IPS-18c (cell line): Measurements from ENCODE around the gene ARL17A.
"Not testable (repeated sequence)": the region's sequence is repeated elsewhere in the genome, so short reads cannot be mapped to it uniquely, and the experiment has no call there.

Source experiments
- H3K4me3 ChIP-seq: 2 replicates; pipeline ENCODE4 v1.7.0; 2013; ENCODE audit warnings: low read depth, mild to moderate bottlenecking, low read length, moderate library complexity; ENCODE audit not compliant: insufficient read depth
- H3K9me3 ChIP-seq: one replicate; pipeline ENCODE4 v1.6.1; 2013; ENCODE audit warnings: mild to moderate bottlenecking, low read length, moderate library complexity; ENCODE audit not compliant: control insufficient read depth, insufficient read depth

The ARL17A gene

DNA sequence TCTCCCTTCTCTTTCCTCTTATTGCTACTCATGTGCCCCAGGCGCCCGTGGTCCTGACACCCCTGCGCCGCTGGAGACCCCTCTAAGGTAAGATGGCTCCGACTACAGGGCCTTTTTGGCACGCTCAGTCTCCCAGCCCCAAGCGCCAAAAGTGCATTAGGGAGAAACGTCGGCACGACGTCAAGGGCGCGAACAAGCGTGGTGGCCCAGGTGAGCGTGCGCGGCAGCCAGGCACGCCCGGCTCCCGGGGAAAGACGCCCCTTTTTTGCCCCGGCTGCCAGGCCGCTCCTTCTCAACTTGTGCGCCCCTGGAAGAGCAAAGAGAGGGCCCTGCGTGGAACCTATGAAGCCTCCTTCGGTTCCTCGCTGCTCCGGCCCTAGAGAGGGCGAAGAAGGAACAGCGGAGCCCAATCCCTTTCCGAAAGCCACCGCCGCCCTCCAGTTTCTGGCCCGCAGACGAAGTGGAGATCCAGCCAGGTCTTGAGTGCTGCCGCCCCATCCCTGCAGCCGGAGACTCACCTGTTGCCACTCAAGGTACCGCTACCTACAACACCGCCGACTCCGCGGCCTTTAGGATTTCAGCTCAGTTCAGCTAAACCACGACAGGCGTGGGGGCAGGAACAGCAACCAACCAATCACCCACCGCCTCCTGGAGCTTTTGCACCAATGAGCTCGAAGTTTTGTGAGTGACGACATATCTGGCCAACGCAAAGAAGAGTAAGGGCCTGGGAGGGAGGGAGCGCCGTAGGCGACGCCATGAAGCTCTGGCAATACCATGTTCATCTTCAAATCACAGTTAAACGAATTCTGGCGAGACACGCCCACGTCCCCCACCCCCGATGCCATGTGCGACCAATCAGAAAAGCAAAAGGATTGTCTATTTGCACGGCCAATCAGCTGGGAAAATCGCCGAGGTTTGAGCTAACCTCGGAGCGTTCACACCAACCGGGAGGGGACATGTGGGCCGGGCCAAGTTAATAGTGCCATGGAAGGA lies at the start of gene ARL17A:
Gene ARL17A, minus strand, starts transcription at position 609 of the 993 bp plus-strand sequence. CDS start 3,369 bp downstream, outside the sequence.
- not testable (repeated sequence) for H3K4me3 ChIP-seq, H3K9me3 ChIP-seq

DNA sequence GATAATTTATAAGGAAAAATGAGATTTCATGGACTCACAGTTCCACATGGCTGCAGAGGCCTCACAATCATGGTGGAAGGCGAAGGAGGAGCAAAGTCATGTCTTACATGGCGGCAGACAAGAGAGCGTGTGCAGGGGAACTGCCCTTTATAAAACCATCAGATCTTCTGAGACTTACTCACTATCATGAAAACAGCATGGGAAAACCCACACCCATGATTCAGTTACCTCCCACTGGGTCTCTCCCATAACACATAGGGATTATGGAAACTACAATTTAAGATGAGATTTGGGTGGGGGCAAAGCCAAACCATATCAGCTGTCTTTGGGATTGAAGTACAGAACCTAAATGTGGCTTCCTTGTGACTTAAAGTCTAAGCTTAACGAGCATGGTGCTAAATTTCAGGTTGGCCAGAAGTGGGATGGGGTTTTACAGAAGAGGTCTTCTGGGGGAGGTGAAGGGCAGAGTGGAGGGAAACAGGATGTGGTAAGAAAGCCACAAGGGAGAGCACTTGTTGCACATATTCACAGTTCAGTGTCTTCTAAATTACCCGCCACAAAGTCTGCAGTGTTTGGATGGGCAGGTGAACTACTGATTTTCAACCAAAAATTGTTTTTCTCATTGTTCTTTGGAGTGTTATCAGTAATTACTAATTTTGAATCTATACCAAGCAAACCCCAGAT lies 49.4 kb upstream of the ARL17A start:
- H3K4me3 ChIP-seq, H3K9me3 ChIP-seq: not testable (repeated sequence)

DNA sequence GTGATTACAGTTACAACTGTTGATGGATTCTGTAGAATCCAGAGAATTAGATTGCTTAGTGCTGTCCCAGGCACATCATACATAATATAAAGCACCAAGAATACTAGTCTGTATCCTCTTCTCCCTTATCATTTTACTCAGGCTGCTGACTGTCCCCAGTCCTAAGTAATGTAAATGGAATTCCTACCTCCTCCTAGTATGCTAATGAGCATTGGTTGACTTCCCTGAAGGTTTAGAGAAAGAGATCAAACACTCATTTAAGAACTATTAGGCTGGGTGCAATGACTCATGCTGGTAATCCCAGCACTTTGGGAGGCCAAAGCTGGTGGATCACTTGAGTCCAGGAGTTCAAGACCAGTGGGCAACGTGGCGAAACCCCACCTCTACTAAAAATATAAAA lies 48.0 kb upstream of the ARL17A start:
- H3K4me3 ChIP-seq = not testable (repeated sequence)

DNA sequence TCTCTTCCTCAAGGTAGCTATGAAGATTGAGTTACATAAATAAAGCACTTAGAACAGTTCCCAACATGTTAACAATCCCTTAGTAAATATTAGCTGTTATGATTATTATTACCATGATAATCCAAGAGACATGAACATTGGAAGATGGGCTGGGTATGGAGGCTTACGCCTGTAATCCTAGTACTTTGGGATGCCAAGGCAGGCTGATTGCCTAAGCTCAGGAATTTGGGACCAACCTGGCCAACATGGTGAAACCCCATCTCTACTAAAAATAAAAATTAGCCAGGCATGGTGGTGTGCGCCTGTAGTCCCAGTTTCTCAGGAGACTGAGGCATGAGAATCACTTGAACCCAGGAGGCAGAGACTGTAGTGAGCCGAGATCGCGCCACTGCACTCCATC lies 45.2 kb upstream of the ARL17A start:
- H3K9me3 ChIP-seq, H3K4me3 ChIP-seq: not testable (repeated sequence)

More for the DNA sequence above, 48.0 kb upstream of the ARL17A start:
- H3K9me3 ChIP-seq = not testable (repeated sequence)

DNA sequence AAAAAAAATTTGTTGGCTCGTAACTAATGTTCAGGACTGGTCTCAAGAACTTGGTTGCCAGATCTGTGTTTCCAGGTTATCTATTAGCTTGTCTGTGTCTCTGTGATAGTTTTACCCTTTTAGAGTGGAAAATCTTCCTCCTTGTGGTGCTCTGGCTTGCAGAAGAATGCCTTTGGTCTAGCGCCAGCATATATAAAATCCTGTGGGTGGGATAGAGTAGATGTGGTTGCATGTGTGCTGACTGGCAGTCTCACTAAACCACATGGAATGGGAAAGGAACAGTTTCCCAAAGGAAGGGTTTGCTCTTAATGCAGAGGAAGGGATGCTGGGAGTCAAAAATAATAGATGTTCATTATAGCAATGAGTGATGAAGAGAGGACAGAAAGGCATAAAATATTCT lies 44.3 kb upstream of the ARL17A start:
- not testable (repeated sequence) for H3K9me3 ChIP-seq, H3K4me3 ChIP-seq

DNA sequence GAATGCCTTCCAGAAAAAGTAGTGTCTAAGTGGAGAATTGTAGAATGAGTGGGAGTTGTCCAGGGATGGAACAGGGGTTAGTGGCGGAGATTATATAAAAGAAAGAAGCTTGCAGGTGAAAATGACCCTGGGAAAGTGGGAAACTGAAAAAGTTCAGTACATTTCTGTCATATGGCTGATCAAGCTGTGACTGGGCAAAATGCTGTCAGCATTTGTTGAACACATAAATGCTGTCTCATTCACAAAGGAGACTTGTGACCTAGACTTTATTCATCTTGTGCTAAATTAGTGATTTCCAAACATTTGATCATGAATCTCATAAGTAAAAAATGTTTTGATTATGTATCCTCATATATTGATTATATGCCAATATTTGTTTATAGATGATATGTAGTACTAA lies 39.5 kb upstream of the ARL17A start:
- not testable (repeated sequence) for H3K9me3 ChIP-seq

DNA sequence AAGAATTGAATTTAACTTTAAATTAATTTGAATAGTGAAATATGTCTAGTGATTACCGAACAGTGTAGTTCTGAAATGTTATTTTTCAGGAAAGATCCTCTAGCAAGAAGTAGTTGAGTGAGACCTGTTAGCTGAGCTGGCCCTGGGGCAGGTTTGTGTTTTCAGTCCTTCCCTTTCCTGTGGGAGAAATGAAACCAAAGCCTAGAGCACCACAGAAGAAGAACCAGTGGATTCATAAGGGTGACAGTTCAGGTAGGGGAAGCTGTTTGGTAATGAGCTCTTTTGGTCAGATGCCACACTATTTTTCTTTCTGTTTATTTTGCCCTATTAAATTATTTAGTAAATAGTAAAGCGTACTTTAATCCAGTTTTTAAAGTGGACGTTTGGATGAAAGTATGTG lies 37.6 kb upstream of the ARL17A start:
- H3K4me3 ChIP-seq, H3K9me3 ChIP-seq: not testable (repeated sequence)

More for the DNA sequence above, 39.5 kb upstream of the ARL17A start:
- H3K4me3 ChIP-seq = not testable (repeated sequence)

DNA sequence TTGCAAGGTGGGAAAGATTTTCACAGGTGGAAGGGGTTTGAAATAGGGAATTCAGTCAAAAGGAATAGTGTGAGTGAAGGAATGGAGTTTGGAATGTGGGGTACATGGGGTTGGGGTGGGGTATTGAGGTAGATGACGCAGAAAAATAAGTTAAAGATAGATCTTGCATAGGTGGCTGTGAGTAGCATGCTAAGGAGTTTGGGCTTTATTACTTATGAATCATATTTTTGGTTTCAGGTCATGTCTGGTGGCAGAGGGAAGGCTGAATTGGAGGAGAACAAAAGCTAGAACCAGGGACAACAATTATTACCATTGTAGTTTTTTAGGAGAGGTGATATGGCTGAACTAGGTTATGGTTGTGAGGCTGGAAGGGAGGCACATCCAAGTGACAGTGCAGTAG lies 34.4 kb upstream of the ARL17A start:
- not testable (repeated sequence) for H3K4me3 ChIP-seq, H3K9me3 ChIP-seq

DNA sequence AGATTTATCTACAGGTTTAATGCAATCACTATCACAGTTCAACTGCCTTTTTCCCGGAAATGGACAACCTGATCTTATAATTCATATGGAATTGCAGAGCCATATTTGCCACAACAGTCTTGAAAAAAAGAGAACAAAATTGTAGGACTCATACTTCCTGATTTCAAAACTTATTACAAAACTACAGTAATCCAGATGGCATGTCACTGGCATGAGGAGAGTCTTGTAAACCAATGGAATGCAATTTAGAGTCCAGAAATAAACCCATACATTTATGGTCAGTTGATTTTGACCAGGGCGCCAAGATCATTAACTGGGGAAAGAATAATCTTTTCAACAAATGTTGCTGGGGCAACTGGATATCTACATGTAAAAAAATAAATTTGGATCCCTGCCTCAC lies 31.8 kb upstream of the ARL17A start:
- not testable (repeated sequence) for H3K4me3 ChIP-seq, H3K9me3 ChIP-seq

DNA sequence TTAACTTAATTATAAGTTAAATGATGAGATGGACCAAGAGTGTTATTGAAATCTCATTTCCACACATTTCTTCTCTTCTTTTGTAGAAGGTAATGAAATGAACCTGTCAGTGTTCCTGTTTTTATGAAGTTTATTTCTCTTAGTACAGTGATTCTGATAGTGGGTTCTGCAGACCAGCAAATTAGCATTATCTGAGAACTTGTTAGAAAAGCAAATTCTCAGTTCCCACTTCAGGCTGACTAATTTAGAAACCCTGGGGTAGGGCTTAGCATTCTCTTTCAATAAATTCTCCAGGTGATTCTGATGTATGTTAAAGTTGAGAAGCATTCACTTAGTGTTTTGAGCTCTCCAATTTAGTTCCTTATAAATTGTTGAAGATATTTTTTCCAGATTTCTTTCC lies 23.6 kb upstream of the ARL17A start:
- not testable (repeated sequence) for H3K4me3 ChIP-seq, H3K9me3 ChIP-seq

DNA sequence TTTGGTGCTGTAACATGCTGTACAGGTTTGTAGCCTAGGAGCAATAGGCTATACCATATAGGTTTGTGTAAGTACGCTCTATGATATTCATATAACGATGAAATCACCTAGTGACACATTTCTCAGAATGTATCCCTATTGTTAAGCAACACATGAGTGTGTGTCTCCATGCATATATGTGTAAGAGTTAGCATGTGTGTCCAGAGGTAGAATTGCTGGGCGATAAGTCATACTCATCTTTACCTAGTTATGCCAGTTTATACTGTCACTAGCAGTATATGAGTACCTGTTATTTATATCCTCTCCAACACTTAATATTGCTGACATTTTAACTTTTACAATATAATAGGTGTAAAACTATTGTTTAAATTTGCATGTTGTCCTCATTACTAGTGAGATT lies 21.3 kb upstream of the ARL17A start:
- H3K9me3 ChIP-seq, H3K4me3 ChIP-seq: not testable (repeated sequence)

DNA sequence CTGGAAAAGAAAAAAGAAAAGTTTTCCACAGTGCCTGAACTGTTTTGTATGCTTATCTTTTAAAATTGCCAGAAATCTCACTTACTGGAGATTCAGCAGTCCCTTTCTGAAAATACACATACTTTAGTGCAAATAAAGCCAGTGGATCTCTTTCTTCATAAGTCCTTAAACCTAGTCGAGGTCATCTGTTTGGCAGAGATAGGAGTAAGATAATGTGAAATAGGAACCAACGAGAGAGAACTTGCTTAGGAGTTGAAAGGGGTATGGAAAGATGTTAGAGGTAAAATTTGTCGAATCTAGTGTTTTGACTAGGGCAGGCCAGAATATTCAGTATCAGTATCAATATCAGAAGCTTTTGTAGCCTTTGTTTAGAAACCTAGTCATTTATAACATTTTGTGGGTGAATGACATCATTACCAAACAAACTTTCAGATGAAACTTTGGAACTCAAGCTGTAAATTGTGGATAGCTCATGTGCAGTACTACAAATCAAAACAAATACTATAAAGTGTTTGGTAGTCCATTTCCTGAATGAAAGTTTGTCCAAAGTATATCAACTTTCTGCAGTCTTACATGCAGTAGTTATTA lies 18.9 kb upstream of the ARL17A start:
- not testable (repeated sequence) for H3K4me3 ChIP-seq, H3K9me3 ChIP-seq

DNA sequence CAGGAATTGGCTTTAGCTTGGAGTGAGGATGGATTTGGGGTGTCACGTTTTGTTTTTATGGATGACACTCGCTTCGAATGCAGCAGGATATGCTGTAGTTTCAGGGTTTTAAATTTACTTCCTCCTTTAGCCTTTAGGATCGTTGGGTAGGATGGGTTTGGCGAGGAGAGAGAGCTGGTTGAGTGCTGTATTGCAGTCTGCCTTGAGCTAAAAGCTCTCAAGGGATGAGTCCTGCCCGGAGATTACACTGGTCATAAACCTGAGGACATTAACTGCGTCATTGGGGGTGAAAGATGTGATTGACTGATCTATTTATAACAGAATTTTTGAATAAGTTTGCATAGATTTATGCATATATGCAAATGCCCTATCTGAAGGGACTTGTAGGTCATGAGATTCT lies 11.8 kb upstream of the ARL17A start:
- not testable (repeated sequence) for H3K4me3 ChIP-seq, H3K9me3 ChIP-seq

DNA sequence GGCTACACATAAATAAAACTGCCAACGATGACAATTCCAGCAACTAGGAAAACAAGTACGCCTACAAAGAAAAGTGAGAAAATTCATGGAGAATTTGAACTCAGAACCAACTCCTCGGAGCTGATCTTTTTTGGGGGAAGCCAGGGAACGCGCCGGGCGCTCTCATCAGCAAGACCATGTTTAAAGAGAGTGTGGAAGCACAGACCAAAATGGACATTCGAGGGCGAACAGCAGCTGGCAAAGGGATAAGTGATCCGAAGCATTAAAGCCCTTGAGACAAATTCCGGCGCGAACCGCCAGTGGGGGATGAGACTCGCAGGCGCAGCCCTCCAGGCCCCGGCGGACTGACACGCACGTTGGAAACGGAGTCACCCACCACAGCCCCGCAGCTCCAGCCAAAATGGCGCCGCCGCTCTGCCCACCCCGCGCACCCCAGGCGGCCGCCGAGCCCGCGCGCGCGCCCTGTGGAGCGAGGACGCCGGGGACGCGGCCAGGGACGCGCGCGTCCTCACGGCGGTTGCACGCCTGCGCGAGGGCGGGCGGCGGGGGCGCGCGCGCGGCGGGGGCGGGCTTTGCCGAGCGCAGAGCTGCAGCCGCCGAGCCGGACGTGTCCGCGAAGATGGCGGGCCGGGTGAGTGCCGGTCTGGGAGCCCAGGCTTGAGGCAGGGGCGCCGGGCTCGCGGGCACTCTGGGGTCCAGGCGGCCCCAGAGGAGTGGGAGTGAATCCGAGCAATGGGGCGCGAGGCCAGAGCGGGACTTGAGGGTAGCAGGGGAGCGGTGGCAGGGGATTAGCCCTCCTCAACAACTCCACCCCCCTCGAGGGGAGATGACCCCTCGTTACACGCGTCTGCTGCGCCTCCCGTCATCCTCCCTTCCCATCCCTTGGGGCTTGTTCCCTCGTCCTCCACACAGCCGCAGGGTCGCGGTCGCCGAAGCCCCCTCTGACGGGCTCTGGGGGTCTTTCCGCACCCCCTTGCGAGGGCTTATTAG lies 11.0 kb upstream of the ARL17A start, which contains the start of gene NSF:
Gene NSF, plus strand, starts transcription at position 513 of the 990 bp plus-strand sequence. Its CDS starts 107 bp downstream, at position 620.
- H3K9me3 ChIP-seq, H3K4me3 ChIP-seq: not testable (repeated sequence)

DNA sequence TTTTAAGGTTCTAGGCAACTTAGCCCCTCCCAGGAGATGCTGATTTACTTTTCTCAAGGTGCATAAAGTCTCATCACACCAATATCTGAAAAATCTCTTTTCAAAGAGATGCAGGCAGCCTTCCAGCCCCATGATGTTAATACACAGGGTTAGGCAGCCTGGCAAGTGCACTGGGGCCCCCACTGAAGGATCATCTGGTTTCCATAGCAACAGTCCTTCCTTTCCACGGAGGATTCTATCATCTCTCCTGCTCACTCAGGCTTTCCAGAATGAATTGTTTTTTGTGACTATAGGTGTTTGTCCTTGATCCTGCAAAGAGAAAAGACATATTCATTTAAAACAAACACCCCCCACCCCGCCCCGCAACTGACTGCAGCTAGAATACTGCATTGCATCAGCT lies 6.0 kb upstream of the ARL17A start:
- H3K4me3 ChIP-seq, H3K9me3 ChIP-seq: not testable (repeated sequence)

DNA sequence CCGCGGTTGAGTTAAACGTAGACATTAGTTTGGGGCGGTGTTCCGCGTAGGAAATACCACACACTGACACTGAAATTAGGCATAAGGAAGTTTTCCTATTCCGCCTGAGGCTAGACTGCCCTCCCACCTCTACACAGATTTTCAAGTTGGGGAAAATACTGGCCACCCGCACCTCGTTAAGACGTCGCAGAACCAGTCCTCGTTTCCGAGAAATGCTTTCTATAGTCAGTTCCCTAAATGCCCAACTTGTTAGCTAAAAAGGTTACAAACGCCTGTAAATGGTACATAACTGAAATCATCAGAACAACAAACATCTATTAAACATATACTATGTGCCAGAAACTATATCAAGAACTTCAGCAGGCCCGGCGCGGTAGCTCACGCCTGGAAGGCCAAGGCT lies 591 bp upstream of the ARL17A start:
- H3K9me3 ChIP-seq, H3K4me3 ChIP-seq: not testable (repeated sequence)

DNA sequence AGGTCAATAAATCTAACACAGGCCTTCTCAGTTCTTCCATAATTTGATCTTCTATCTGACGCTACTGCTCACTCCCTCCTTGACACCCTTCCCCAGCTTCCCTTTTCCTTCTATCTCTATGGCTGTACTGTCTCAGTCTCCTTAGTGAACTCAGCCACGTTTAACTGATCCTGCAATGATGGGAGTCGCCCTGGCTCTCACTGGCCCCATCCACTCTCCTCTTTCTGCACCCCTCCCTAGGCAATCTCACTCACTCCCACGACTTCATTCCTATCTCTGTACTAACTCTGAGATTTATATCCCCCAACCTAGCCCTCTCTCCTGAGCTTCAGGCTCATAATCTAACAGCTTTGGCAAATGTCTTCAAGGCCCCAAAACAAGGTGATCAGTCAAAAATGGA lies 7.7 kb downstream of the ARL17A start:
- H3K9me3 ChIP-seq = not testable (repeated sequence)

More for the DNA sequence above, 7.7 kb downstream of the ARL17A start:
- H3K4me3 ChIP-seq = not testable (repeated sequence)
